ENCODE data around the gene RPGRIP1. TPM values are rescaled to one million over a fixed set of nuclear protein-coding genes. Genes with fewer than 3 reads are reported as not detected.

RPGRIP1 gene
- total and polyA plus RNA-seq, 8 donors = 0.19 to 0.58 (median 0.28) TPM; not detected in 4

DNA sequence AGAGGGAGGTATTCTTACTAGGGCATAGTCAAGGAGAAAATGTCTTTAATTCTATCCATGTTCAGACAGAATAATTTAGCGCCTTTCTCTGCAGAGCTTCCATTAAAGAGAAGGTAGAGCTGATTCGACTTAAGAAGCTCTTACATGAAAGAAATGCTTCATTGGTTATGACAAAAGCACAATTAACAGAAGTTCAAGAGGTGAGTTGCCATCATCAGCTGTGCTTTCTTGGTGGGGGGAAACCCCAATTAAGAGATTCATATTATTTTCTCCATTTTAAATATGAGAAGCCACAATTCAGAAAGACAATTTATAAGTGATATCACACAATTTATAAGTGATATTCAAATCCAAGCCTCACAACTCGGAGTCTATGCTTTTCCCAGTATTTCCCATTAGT, 27.8 kb downstream of the RPGRIP1 start:
- Histone ChIP-seq H3K9me3 (no peaks in the 10 kb centered on the region), H3K4me3 (no peak overlapping the region), H3K27ac (peak overlapping the region; percentile 72 to 88 (median 82)), H3K27me3 (no peaks in the 10 kb centered on the region), H3K4me1 (peaks cover 4 to 21% (median 10%) of the 10 kb centered on the region in 4 donors), H3K36me3 (no peaks in the 10 kb centered on the region)
- whole genome bisulfite sequencing, 5 donors = 73 to 78% (median 76%) methylated on average over 3 of the region's 3 CpGs
- intact Hi-C loops (cut with DNase I; ENCODE audit: low total_unique reads) = no loop called here
- no peak for DNase-seq
- no peak for TF ChIP-seq EP300 (IDR thresholded peaks at IDR 0.05)
- no peak for TF ChIP-seq POLR2AphosphoS5 (IDR thresholded peaks at IDR 0.05)
- no peak for TF ChIP-seq POLR2A (IDR thresholded peaks at IDR 0.05)
- TF ChIP-seq, protein P1, sequence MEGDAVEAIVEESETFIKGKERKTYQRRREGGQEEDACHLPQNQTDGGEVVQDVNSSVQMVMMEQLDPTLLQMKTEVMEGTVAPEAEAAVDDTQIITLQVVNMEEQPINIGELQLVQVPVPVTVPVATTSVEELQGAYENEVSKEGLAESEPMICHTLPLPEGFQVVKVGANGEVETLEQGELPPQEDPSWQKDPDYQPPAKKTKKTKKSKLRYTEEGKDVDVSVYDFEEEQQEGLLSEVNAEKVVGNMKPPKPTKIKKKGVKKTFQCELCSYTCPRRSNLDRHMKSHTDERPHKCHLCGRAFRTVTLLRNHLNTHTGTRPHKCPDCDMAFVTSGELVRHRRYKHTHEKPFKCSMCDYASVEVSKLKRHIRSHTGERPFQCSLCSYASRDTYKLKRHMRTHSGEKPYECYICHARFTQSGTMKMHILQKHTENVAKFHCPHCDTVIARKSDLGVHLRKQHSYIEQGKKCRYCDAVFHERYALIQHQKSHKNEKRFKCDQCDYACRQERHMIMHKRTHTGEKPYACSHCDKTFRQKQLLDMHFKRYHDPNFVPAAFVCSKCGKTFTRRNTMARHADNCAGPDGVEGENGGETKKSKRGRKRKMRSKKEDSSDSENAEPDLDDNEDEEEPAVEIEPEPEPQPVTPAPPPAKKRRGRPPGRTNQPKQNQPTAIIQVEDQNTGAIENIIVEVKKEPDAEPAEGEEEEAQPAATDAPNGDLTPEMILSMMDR (IDR thresholded peaks at IDR 0.05) = no peak

DNA sequence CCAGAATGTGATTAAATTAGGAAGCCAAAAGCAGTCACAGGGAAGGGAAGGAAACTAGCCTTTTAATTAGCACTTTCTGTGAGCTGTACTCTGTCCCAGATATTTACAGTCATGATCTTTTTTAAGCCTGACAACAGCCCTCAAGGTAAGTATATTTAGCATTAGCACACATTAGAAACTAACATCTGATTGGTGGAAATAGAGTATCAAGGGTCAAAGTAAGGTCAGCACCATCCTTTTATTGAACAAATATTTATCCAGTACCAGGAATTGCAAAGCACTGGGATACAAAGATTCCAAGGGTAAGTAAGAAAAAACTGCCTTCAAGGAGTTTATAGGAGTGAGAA, 28.2 kb downstream of the RPGRIP1 start:
- Histone ChIP-seq H3K9me3 (no peaks in the 10 kb centered on the region), H3K4me3 (peak overlapping the region; percentile 30 to 43 (median 38)), H3K27me3 (no peaks in the 10 kb centered on the region), H3K36me3 (no peaks in the 10 kb centered on the region), H3K4me1 (peaks cover 4 to 21% (median 10%) of the 10 kb centered on the region in 4 donors), H3K27ac (peak overlapping the region; percentile 72 to 88 (median 82))
- peak in 1 of 2 donors; percentile 64 for DNase-seq
- intact Hi-C loops (cut with DNase I; ENCODE audit: low total_unique reads) = no loop called here
- no peak for TF ChIP-seq POLR2AphosphoS5 (IDR thresholded peaks at IDR 0.05)
- TF ChIP-seq, protein P1 (IDR thresholded peaks at IDR 0.05) = no peak
- no peak for TF ChIP-seq POLR2A (IDR thresholded peaks at IDR 0.05)
- TF ChIP-seq EP300 (IDR thresholded peaks at IDR 0.05) = no peak

DNA sequence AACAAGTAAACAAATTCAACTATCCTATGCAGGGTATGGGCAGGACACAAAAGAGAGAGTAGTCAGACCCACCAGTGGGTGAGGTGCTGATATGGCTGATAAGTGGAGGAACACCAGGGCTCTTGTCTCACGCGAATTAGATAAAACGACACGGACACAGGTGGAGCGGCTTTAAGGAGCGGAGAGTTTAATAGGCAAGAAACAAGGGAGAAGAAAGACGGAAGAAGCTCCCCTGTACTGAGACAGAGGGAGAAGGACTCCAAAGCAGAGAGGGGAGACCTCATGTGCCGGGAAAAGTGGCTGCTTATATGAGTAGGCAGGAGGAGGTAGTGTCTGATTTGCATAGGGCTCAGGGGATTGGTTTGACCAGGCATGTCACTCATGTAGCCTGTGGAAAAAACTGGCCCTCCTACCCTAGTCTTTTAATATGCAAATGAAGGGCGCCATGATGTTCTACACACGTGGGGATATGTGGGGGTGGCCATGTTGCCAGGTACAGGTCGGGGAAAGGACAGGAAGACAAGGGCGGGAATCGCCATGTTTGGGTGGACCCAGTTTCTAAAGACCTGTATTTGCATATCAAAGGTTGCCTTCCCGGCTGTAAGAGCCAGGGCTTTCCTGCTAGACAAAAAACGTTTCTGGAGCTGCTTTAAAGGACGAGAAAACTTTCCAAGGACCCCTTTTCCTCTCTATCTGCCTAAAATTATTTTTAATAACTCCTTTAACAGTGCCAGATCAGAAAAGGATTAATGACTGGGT, 28.8 kb downstream of the RPGRIP1 start:
- TF ChIP-seq POLR2A (IDR thresholded peaks at IDR 0.05) = peak in 2 of 4 donors; percentile 3 to 60
- TF ChIP-seq POLR2AphosphoS5 (IDR thresholded peaks at IDR 0.05) = peak in 2 of 3 donors; percentile 77 to 86
- no peak for TF ChIP-seq EP300 (IDR thresholded peaks at IDR 0.05)
- 2 to 5% (median 3%) methylated on average over 16 of the region's 16 CpGs for WGBS, 5 donors
- Histone ChIP-seq H3K27ac (peak overlapping the region; percentile 73 to 88 (median 82)), H3K4me3 (peak overlapping the region; percentile 30 to 43 (median 38)), H3K4me1 (peaks cover 4 to 21% (median 10%) of the 10 kb centered on the region in 4 donors), H3K27me3 (no peaks in the 10 kb centered on the region), H3K36me3 (no peaks in the 10 kb centered on the region), H3K9me3 (no peaks in the 10 kb centered on the region)
- intact Hi-C loops (cut with DNase I; ENCODE audit: low total_unique reads) = no loop called here
- peak; percentile 89 to 96 for DNase-seq

DNA sequence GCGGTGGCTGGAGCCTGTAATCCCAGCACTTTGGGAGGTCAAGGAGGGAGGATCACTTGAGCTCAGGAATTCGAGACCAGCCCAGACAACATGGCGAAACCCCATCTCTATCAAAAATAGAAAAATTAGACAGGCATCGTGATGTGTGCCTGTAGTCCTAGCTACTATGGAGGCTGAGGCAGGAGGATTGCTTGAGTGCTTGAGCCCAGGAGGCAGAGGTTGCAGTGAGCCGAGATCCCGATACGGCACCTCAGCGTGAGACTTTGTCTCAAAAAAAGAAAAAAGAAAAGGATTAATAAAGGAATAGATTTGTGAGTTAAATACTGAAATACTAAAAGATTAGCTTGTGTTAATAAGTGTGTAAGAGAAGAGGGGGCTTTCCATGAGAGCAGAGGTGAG, 29.4 kb downstream of the RPGRIP1 start:
- intact Hi-C loops (cut with DNase I; ENCODE audit: low total_unique reads) = no loop called here
- Histone ChIP-seq H3K4me1 (peaks cover 4 to 21% (median 10%) of the 10 kb centered on the region in 4 donors), H3K36me3 (no peaks in the 10 kb centered on the region), H3K4me3 (peak overlapping the region; percentile 30 to 43 (median 38)), H3K9me3 (no peaks in the 10 kb centered on the region), H3K27ac (peak overlapping the region; percentile 73 to 88 (median 82)), H3K27me3 (no peaks in the 10 kb centered on the region)
- 65 to 74% (median 68%) methylated on average over 8 of the region's 8 CpGs for WGBS, 5 donors
- TF ChIP-seq POLR2AphosphoS5 (IDR thresholded peaks at IDR 0.05) (no peak), EP300 (IDR thresholded peaks at IDR 0.05) (no peak), POLR2A (IDR thresholded peaks at IDR 0.05) (no peak)
- TF ChIP-seq, protein P1 (IDR thresholded peaks at IDR 0.05) = no peak
- no peak for DNase-seq

DNA sequence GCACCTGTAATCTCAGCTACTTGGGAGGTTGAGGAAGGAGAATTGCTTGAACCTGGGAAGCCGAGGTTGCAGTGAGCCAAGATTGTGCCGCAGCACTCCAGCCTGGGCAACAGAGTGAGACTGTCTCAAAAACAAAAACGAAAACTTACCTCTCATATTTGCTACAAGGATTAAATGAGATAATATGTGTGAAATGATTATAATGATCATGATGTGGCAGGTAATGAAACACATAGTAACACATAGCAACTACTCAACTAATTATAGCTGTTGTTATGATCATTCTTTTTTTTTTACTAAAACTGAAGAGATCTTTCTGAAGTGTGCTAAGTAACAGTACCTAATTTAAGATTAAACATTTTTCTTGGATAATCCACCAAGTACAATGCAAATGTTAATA, 30.1 kb downstream of the RPGRIP1 start:
- Histone ChIP-seq H3K36me3 (no peaks in the 10 kb centered on the region), H3K27ac (no peak overlapping the region), H3K9me3 (no peaks in the 10 kb centered on the region), H3K4me3 (no peak overlapping the region), H3K27me3 (no peaks in the 10 kb centered on the region), H3K4me1 (peaks cover 4 to 21% (median 10%) of the 10 kb centered on the region in 4 donors)
- TF ChIP-seq POLR2A (IDR thresholded peaks at IDR 0.05) (no peak), EP300 (IDR thresholded peaks at IDR 0.05) (no peak), POLR2AphosphoS5 (IDR thresholded peaks at IDR 0.05) (no peak)
- TF ChIP-seq, protein P1 (IDR thresholded peaks at IDR 0.05) = no peak
- DNase-seq = no peak
- intact Hi-C loops (cut with DNase I; ENCODE audit: low total_unique reads) = no loop called here
- WGBS, 5 donors = 89 to 97% (median 94%) methylated on average over 1 to 3 of the region's 3 CpGs

Measured in stomach (tissue), 9 donors.